HEK293T (cell line): ENCODE measurements around the gene MYOM3.

ENCODE experiments used
- ARNT ChIP-seq: fragments of 450-650 bp; IDR thresholded peaks from 2 replicates; pipeline ENCODE4 v1.6.1; 2017; ENCODE audit warnings: mild to moderate bottlenecking
- BHLHE40 ChIP-seq: fragments of 450-650 bp; IDR thresholded peaks from 2 replicates; pipeline ENCODE4 v1.6.1; 2016; ENCODE audit warnings: mild to moderate bottlenecking, moderate library complexity, borderline replicate concordance
- ELF4 ChIP-seq: fragments of 450-650 bp; IDR thresholded peaks from 2 replicates; pipeline ENCODE4 v1.6.1; 2017; ENCODE audit warnings: antibody characterized with exemption
- FOXA1 ChIP-seq: fragments of 450-650 bp; IDR thresholded peaks from 2 replicates; pipeline ENCODE4 v1.6.1; 2016; ENCODE audit warnings: mild to moderate bottlenecking
- FOXK2 ChIP-seq: fragments of 450-650 bp; IDR thresholded peaks from 2 replicates; pipeline ENCODE4 v1.6.1; 2016; ENCODE audit warnings: mild to moderate bottlenecking
- FOXM1 ChIP-seq: fragments of 450-650 bp; IDR thresholded peaks from 2 replicates; pipeline ENCODE4 v1.6.1; 2017; ENCODE audit warnings: mild to moderate bottlenecking, borderline replicate concordance
- HDGF ChIP-seq: fragments of 450-650 bp; IDR thresholded peaks from 2 replicates; pipeline ENCODE4 v1.6.1; 2017; ENCODE audit warnings: antibody characterized with exemption, borderline replicate concordance
- L3MBTL2 ChIP-seq: fragments of 450-650 bp; conservative IDR thresholded peaks from 2 replicates; pipeline ENCODE4 v1.6.1; 2016; ENCODE audit warnings: mild to moderate bottlenecking
- LEF1 ChIP-seq: fragments of 450-650 bp; IDR thresholded peaks from 2 replicates; pipeline ENCODE4 v1.6.1; 2017; ENCODE audit warnings: mild to moderate bottlenecking, borderline replicate concordance
- PKNOX1 ChIP-seq: fragments of 450-650 bp; IDR thresholded peaks from 2 replicates; pipeline ENCODE4 v1.6.1; 2016
- SP1 ChIP-seq: fragments of 450-650 bp; IDR thresholded peaks from 2 replicates; pipeline ENCODE4 v1.6.1; 2017
- SUZ12 ChIP-seq: fragments of 450-650 bp; IDR thresholded peaks from 2 replicates; pipeline ENCODE4 v1.6.1; 2016; ENCODE audit warnings: mild to moderate bottlenecking
- TARDBP ChIP-seq: fragments of 450-650 bp; IDR thresholded peaks from 2 replicates; pipeline ENCODE4 v1.6.1; 2016
- ZNF384 ChIP-seq: fragments of 450-650 bp; IDR thresholded peaks from 2 replicates; pipeline ENCODE4 v1.6.1; 2016

- no peak for TF ChIP-seq ELF4
- TF ChIP-seq ARNT: no peak
- no peak for TF ChIP-seq FOXM1
- TF ChIP-seq PKNOX1: no peak
- TF ChIP-seq FOXA1: no peak
- no peak for TF ChIP-seq FOXK2
- no peak for TF ChIP-seq ZNF384
- TF ChIP-seq TARDBP: no peak
- TF ChIP-seq L3MBTL2: no peak
- TF ChIP-seq SP1: no peak
- no peak for TF ChIP-seq SUZ12
- no peak for TF ChIP-seq HDGF
- TF ChIP-seq BHLHE40: no peak
- no peak for TF ChIP-seq LEF1
These were observed 46.6 kb downstream of the MYOM3 start for GRCh38 chr1:24065304-24065703.
